Neuronal stem cell (in vitro differentiated cells): ENCODE results near the gene PARP6.

Source experiments
- DNase-seq: peaks from one replicate; pipeline ENCODE4 v3.0.0-alpha.2; 2013; ENCODE audit warnings: low spot score
- H2AFZ ChIP-seq: one replicate; pipeline ENCODE4 v1.6.1; 2013; ENCODE audit warnings: mild to moderate bottlenecking, low read length, inconsistent platforms
- H2AK5ac ChIP-seq: 2 replicates; pipeline ENCODE4 v1.6.1; 2013; ENCODE audit warnings: low read depth, mild to moderate bottlenecking, inconsistent platforms, low read length, moderate library complexity, mixed read lengths
- H2BK120ac ChIP-seq: 2 replicates; pipeline ENCODE4 v1.6.1; 2013; ENCODE audit warnings: low read depth, mild to moderate bottlenecking, inconsistent platforms, low read length, moderate library complexity, mixed read lengths
- H2BK12ac ChIP-seq: one replicate; pipeline ENCODE4 v1.6.1; 2013; ENCODE audit warnings: low read length, inconsistent platforms
- H2BK15ac ChIP-seq: 2 replicates; pipeline ENCODE4 v1.6.1; 2013; ENCODE audit warnings: mild to moderate bottlenecking, low read length, inconsistent platforms, mixed read lengths
- H2BK5ac ChIP-seq: one replicate; pipeline ENCODE4 v1.6.1; 2013; ENCODE audit warnings: inconsistent platforms, mild to moderate bottlenecking, low read length, moderate library complexity
- H3K14ac ChIP-seq: one replicate; pipeline ENCODE4 v1.6.1; 2013; ENCODE audit warnings: low read length, inconsistent platforms
- H3K18ac ChIP-seq: 2 replicates; pipeline ENCODE4 v1.6.1; 2013; ENCODE audit warnings: low read length, inconsistent platforms
- H3K23ac ChIP-seq: 2 replicates; pipeline ENCODE4 v1.6.1; 2013; ENCODE audit warnings: low read depth, mild to moderate bottlenecking, mixed read lengths, low read length, inconsistent platforms; ENCODE audit not compliant: poor library complexity
- H3K27ac ChIP-seq: replicated peaks from 3 replicates; pipeline ENCODE4 v1.5.1; 2013; ENCODE audit warnings: low read length, inconsistent platforms
- H3K27me3 ChIP-seq, 3 experiments: 2 replicates each; pipeline ENCODE4 v1.6.1; 2013; ENCODE audit warnings: low read length in 3 of 3, mild to moderate bottlenecking in 2 of 3, inconsistent platforms in 1 of 3, low read depth in 1 of 3, mixed read lengths in 1 of 3, moderate library complexity in 1 of 3; ENCODE audit not compliant: control insufficient read depth in 3 of 3, insufficient read depth in 3 of 3
- H3K36me3 ChIP-seq, 2 donors: replicated peaks in 1 of 2; 2 replicates each; pipeline ENCODE4 v1.6.1; 2013; ENCODE audit warnings: low read length in 2 of 2; ENCODE audit not compliant: control insufficient read depth in 2 of 2, insufficient read depth in 2 of 2
- H3K4ac ChIP-seq: 2 replicates; pipeline ENCODE4 v1.6.1; 2013; ENCODE audit warnings: inconsistent platforms, mild to moderate bottlenecking, low read length, moderate library complexity
- H3K4me1 ChIP-seq, 2 donors: 1 replicate in 1 of 2; 2 replicates in 1 of 2; pipeline ENCODE4 v1.6.1; 2013; ENCODE audit warnings: low read length in 2 of 2, low read depth in 1 of 2; ENCODE audit not compliant: control insufficient read depth in 2 of 2, insufficient read depth in 1 of 2
- H3K4me2 ChIP-seq: one replicate; pipeline ENCODE4 v1.6.1; 2013; ENCODE audit warnings: mild to moderate bottlenecking, low read length, inconsistent platforms; ENCODE audit not compliant: insufficient read depth, poor library complexity, severe bottlenecking
- H3K4me3 ChIP-seq, 2 donors: 2 replicates each; pipeline ENCODE4 v1.5.1; 2013; ENCODE audit warnings: low read length in 2 of 2, mild to moderate bottlenecking in 2 of 2, inconsistent platforms in 1 of 2, moderate library complexity in 1 of 2
- H3K79me1 ChIP-seq: one replicate; pipeline ENCODE4 v1.6.1; 2013; ENCODE audit warnings: low read depth, mild to moderate bottlenecking, inconsistent platforms, low read length, moderate library complexity
- H3K9ac ChIP-seq: one replicate; pipeline ENCODE4 v1.6.1; 2013; ENCODE audit warnings: mild to moderate bottlenecking, low read depth, low read length, inconsistent platforms; ENCODE audit not compliant: poor library complexity
- H3K9me3 ChIP-seq, 2 donors: replicated peaks in 1 of 2; 2 replicates each; pipeline versions ENCODE3 to v1.6.1; 2013; ENCODE audit warnings: low read length in 2 of 2, mild to moderate bottlenecking in 2 of 2, inconsistent platforms in 1 of 2, low read depth in 1 of 2, mixed read lengths in 1 of 2, moderate library complexity in 1 of 2; ENCODE audit not compliant: control insufficient read depth in 2 of 2, insufficient read depth in 1 of 2
- H4K8ac ChIP-seq: one replicate; pipeline ENCODE4 v1.6.1; 2013; ENCODE audit warnings: low read depth, mild to moderate bottlenecking, inconsistent platforms, low read length, moderate library complexity
- H4K91ac ChIP-seq: one replicate; pipeline ENCODE4 v1.6.1; 2013; ENCODE audit warnings: low read length, low read depth, mild to moderate bottlenecking, inconsistent platforms; ENCODE audit not compliant: poor library complexity
- WGBS, 2 donors: extraction: QIAGEN DNeasy Blood & Tissue Kit; methylation state at CpG; one replicate each; pipeline ENCODE4 v1.1.7; 2013; ENCODE audit warnings: missing lambda C conversion rate in 2 of 2, mixed read lengths in 1 of 2; ENCODE audit not compliant: insufficient read length in 2 of 2, insufficient replicate concordance in 1 of 2; ENCODE audit errors: extremely low coverage in 2 of 2; 5-methylcytosine and 5-hydroxymethylcytosine counted together

PARP6 gene

DNA sequence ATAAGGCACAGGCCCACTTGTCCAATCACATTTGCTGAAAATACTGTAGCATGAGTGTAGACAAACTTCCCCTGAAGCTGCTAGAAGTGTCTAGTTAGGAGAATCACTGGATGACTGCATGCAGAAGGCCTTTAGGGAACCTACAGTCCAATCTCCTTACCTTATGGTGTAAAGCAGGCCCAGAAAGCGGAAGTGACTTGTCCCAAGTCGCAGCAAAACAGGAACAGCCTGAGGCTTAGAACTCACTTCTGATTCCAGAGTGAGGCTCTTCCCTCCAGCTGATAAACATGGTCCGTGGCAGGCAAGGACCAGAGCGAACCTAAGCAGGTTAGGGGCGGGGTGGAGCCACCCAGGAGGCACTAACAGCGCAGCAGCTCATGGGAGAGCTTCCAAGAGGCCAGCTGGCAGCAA lies 77.2 kb downstream of the PARP6 start:
- Histone ChIP-seq H3K18ac (no peak overlapping the region), H2AK5ac (no peak overlapping the region), H3K79me1 (no peaks in the 10 kb centered on the region), H2AFZ (no peak overlapping the region), H3K9ac (no peak overlapping the region), H2BK12ac (no peak overlapping the region), H3K9me3 (peaks cover 0 to 3% of the 10 kb centered on the region in 2 donors), H2BK5ac (no peak overlapping the region), H3K36me3 (peaks cover 15 to 22% of the 10 kb centered on the region in 2 donors), H3K14ac (no peak overlapping the region), H3K23ac (no peak overlapping the region), H3K27me3 (peaks cover 4 to 24% (median 5%) of the 10 kb centered on the region in 3 experiments), H4K91ac (no peak overlapping the region), H2BK120ac (no peak overlapping the region), H3K27ac (no peak overlapping the region), H3K4me2 (no peak overlapping the region), H3K4me3 (no peak overlapping the region), H3K4ac (no peak overlapping the region), H2BK15ac (no peak overlapping the region), H4K8ac (no peak overlapping the region), H3K4me1 (peaks cover 0 to 2% of the 10 kb centered on the region in 2 donors)
- DNase-seq, result no peak
- WGBS, 2 donors, result no CpG with 5 or more reads among the region's 6 CpGs

GRCh38 chr15:72193836-72194396 lies 78.4 kb downstream of the PARP6 start:
- Histone ChIP-seq H3K79me1 (no peaks in the 10 kb centered on the region), H3K9me3 (peaks cover 0 to 3% of the 10 kb centered on the region in 2 donors), H4K91ac (no peak overlapping the region), H3K14ac (no peak overlapping the region), H4K8ac (no peak overlapping the region), H2AK5ac (no peak overlapping the region), H2BK12ac (no peak overlapping the region), H2BK5ac (no peak overlapping the region), H3K4ac (no peak overlapping the region), H3K4me3 (no peak overlapping the region), H3K9ac (no peak overlapping the region), H3K4me1 (peaks cover 0 to 2% of the 10 kb centered on the region in 2 donors), H3K4me2 (no peak overlapping the region), H3K18ac (no peak overlapping the region), H2BK15ac (no peak overlapping the region), H3K23ac (no peak overlapping the region), H3K27me3 (peaks cover 4 to 24% (median 5%) of the 10 kb centered on the region in 3 experiments), H3K36me3 (peaks cover 6 to 10% of the 10 kb centered on the region in 2 donors), H2BK120ac (no peak overlapping the region), H3K27ac (no peak overlapping the region), H2AFZ (no peak overlapping the region)
- WGBS, 2 donors, result 100% methylated on average over 1 of the region's 8 CpGs; no CpG with 5 or more reads in 1 of the 2 donors
- DNase-seq, result no peak

- H2BK12ac ChIP-seq, result no peak overlapping the region
- H3K27me3 ChIP-seq, result peaks cover 4 to 20% (median 5%) of the 10 kb centered on the region in 3 experiments
- H3K4me1 ChIP-seq, result peaks cover 0 to 2% of the 10 kb centered on the region in 2 donors
- no peak overlapping the region for H3K9ac ChIP-seq
- H2BK5ac ChIP-seq, result no peak overlapping the region
- no peak overlapping the region for H4K8ac ChIP-seq
- H3K27ac ChIP-seq, result no peak overlapping the region
- H3K79me1 ChIP-seq, result no peaks in the 10 kb centered on the region
- H3K4me3 ChIP-seq, result no peak overlapping the region
- H2BK120ac ChIP-seq, result no peak overlapping the region
- no peak overlapping the region for H4K91ac ChIP-seq
- no peak overlapping the region for H2AK5ac ChIP-seq
- no peak overlapping the region for H3K14ac ChIP-seq
- no peak overlapping the region for H3K4me2 ChIP-seq
- no peak overlapping the region for H3K23ac ChIP-seq
- no peaks in the 10 kb centered on the region for H3K36me3 ChIP-seq
- WGBS, 2 donors, result no CpG with 5 or more reads among the region's 3 CpGs
- H3K18ac ChIP-seq, result no peak overlapping the region
- no peak overlapping the region for H3K4ac ChIP-seq
- peaks cover 0 to 3% of the 10 kb centered on the region in 2 donors for H3K9me3 ChIP-seq
- DNase-seq, result no peak
- no peak overlapping the region for H2AFZ ChIP-seq
- H2BK15ac ChIP-seq, result no peak overlapping the region
These were observed 79.9 kb downstream of the PARP6 start for GRCh38 chr15:72192416-72192815.
